Transverse colon (tissue), 4 donors: ENCODE measurements around the gene DNAI7. TPM values are rescaled to one million over a fixed set of nuclear protein-coding genes. Genes with fewer than 3 reads are reported as not detected.

Source experiments
- DNase-seq: peaks from one replicate; pipeline ENCODE4 v3.0.0-alpha.2; 2019
- H3K27ac ChIP-seq, 4 donors: fragments of 200-600 bp; sonication (generic); 2 replicates each; pipeline ENCODE4 v1.5.1; 2016 to 2018; ENCODE audit warnings: inconsistent platforms in 4 of 4
- H3K27me3 ChIP-seq: fragments of 200-600 bp; sonication (generic); 2 replicates; pipeline ENCODE4 v1.5.1; 2017; ENCODE audit warnings: inconsistent platforms
- H3K36me3 ChIP-seq, 4 donors: fragments of 200-600 bp; sonication (generic); 2 replicates each; pipeline ENCODE4 v1.5.1; 2017 to 2019; ENCODE audit warnings: inconsistent platforms in 4 of 4
- H3K4me1 ChIP-seq, 4 donors: fragments of 200-600 bp; sonication (generic); 2 replicates each; pipeline ENCODE4 v1.5.1; 2017 to 2020; ENCODE audit warnings: inconsistent platforms in 4 of 4
- H3K4me3 ChIP-seq, 4 donors: fragments of 200-600 bp; sonication (generic); 1 replicate in 1 of 4; 2 replicates in 3 of 4; pipeline versions ENCODE4 v1.5.1 to v1.6.1; 2017 to 2019; ENCODE audit warnings: inconsistent platforms in 4 of 4
- H3K9me3 ChIP-seq, 2 donors: fragments of 200-600 bp; sonication (generic); 2 replicates each; pipeline ENCODE4 v1.5.1; 2017 to 2019; ENCODE audit warnings: inconsistent platforms in 2 of 2
- EP300 ChIP-seq: sonication (generic); formaldehyde crosslinking; IDR thresholded peaks from one replicate; pipeline ENCODE4 v1.6.1; 2017; ENCODE audit warnings: antibody characterized with exemption, low read depth
- POLR2A ChIP-seq: fragments of 450-650 bp; IDR thresholded peaks from one replicate; pipeline ENCODE4 v1.6.1; 2016; ENCODE audit warnings: antibody characterized with exemption, mild to moderate bottlenecking, moderate library complexity
- POLR2AphosphoS5 ChIP-seq, 3 donors: sonication (generic); formaldehyde crosslinking; IDR thresholded peaks; one replicate each; pipeline ENCODE4 v1.6.1; 2016; ENCODE audit warnings: antibody characterized with exemption in 3 of 3
- WGBS, 2 donors: methylation state at CpG; one replicate each; pipeline ENCODE4 v1.1.5; 2018; ENCODE audit warnings: low coverage in 1 of 2; 5-methylcytosine and 5-hydroxymethylcytosine counted together
- in situ Hi-C, 4 donors: fragments of 200-750 bp; cut with MboI; loops; one replicate each; pipeline versions ENCODE4 v1.15.0 to v1.15.1; 2017; ENCODE audit warnings: low sequenced_read_pairs in 3 of 4, low pct_ligation_motif_present in 1 of 4, low pct_unique_long_range_greater_than_20kb in 1 of 4
- intact Hi-C: fragments of 100-400 bp; cut with DNase I; formaldehyde crosslinking; loops from one replicate; pipeline ENCODE4 v1.15.1; 2023; ENCODE audit warnings: low total_unique reads
- total RNA-seq, 4 donors: library from RNA; depleted of rRNA; stranded (reverse); fragments of >200 nt; gene quantifications; one replicate each; pipeline ENCODE4 v1.1.0, GENCODE V29; 2016
- TF ChIP-seq, protein P1 (sequence below), 5 experiments: fragments of 200-600 bp in 3 of 5; fragments of 450-650 bp in 2 of 5; sonication (generic) in 3 of 5; IDR thresholded peaks; 1 replicate in 2 of 5; 2 replicates in 3 of 5; pipeline ENCODE4 v1.5.1; 2016 to 2017; ENCODE audit warnings: antibody characterized with exemption in 5 of 5, inconsistent platforms in 3 of 5, mild to moderate bottlenecking in 2 of 5, moderate library complexity in 1 of 5

DNAI7 gene
- total RNA-seq, 4 donors from 2014 or later = 0.32 TPM; not detected in 3

DNA sequence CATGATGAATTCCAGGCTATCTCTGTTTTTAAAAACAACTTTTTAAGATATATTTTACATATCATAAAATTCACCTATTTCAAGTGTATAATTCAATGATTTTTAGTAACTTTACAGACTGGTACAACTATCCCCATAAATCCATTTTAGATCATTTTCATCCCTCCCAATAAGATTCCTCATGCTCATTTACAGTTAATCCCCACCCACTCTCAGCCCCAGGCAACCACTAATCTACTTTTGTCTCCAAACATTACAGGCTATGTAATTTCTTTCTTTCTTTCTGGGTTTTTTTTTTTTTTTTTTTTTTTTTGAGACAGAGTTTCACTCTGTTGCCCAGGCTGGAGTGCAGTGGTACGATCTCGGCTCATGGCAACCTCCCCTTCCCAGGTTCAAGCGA is 81.3 kb downstream of the DNAI7 start:
- Histone ChIP-seq H3K4me3 (no peak overlapping the region), H3K27me3 (no peaks in the 10 kb centered on the region), H3K36me3 (no peaks in the 10 kb centered on the region), H3K27ac (no peak overlapping the region), H3K4me1 (no peaks in the 10 kb centered on the region), H3K9me3 (no peaks in the 10 kb centered on the region)
- no peak for DNase-seq
- intact Hi-C loops (no loop called here), in situ Hi-C loops (no loop called here)
- TF ChIP-seq EP300 = no peak
- no peak for TF ChIP-seq POLR2A
- TF ChIP-seq, protein P1, sequence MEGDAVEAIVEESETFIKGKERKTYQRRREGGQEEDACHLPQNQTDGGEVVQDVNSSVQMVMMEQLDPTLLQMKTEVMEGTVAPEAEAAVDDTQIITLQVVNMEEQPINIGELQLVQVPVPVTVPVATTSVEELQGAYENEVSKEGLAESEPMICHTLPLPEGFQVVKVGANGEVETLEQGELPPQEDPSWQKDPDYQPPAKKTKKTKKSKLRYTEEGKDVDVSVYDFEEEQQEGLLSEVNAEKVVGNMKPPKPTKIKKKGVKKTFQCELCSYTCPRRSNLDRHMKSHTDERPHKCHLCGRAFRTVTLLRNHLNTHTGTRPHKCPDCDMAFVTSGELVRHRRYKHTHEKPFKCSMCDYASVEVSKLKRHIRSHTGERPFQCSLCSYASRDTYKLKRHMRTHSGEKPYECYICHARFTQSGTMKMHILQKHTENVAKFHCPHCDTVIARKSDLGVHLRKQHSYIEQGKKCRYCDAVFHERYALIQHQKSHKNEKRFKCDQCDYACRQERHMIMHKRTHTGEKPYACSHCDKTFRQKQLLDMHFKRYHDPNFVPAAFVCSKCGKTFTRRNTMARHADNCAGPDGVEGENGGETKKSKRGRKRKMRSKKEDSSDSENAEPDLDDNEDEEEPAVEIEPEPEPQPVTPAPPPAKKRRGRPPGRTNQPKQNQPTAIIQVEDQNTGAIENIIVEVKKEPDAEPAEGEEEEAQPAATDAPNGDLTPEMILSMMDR (IDR thresholded peaks at IDR 0.05) = no peak
- TF ChIP-seq POLR2AphosphoS5 (IDR thresholded peaks at IDR 0.05) = no peak
- 100% methylated on average over 2 to 3 of the region's 3 CpGs for WGBS, 2 donors

DNA sequence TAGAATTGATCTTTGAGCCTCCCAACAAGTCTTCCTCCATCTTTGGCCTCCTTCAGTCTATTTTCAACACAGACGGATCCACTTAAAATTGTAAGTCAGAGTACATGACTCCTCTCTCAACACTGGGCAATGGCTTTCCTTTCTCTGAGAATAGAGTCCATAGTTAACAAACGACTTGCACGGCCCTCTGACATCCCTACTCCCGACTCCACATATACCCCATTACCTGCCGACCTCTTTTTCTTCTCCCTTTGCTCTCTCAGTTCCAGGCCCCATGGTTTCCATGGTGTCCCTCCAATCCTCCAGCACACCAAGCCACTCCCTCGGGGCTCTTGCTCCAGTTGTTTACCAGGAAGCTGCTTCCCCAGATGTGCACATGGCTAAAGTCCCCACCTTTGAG is 84.7 kb downstream of the DNAI7 start:
- Histone ChIP-seq H3K4me3 (no peak overlapping the region), H3K9me3 (no peaks in the 10 kb centered on the region), H3K27me3 (no peaks in the 10 kb centered on the region), H3K4me1 (no peaks in the 10 kb centered on the region), H3K36me3 (no peaks in the 10 kb centered on the region), H3K27ac (no peak overlapping the region)
- no peak for TF ChIP-seq EP300
- no peak for TF ChIP-seq POLR2A
- no peak for DNase-seq
- WGBS, 2 donors = 86 to 100% methylated on average over 5 to 6 of the region's 6 CpGs
- in situ Hi-C loops = no loop called here
- intact Hi-C loops = no loop called here

DNA sequence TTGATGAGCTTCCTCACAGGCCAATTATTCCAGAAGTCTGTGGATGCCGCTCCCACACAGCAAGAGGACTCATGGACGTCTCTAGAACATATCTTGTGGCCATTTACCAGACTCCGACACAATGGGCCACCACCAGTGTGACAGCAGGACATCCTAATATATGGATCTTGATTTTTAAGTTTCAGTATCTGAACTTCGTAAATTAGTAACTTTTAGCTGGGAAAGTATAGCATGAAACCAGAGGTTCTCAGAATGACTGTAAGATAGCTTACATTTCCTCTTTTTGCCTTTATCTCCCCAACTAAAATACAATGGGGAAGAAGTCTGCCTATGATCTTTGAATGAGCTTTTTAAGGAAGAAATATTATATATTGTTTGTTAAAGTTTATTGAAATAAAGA is 87.0 kb downstream of the DNAI7 start:
- H3K27ac ChIP-seq = no peak overlapping the region
- TF ChIP-seq EP300 (no peak), POLR2AphosphoS5 (IDR thresholded peaks at IDR 0.05) (no peak), POLR2A (no peak)
- TF ChIP-seq, protein P1 (IDR thresholded peaks at IDR 0.05) = no peak
- H3K27me3 ChIP-seq = no peaks in the 10 kb centered on the region
- WGBS, 2 donors = 25 to 74% methylated on average over 2 to 4 of the region's 4 CpGs
- no peak for DNase-seq
- no peaks in the 10 kb centered on the region for H3K36me3 ChIP-seq
- no peaks in the 10 kb centered on the region for H3K4me1 ChIP-seq
- intact Hi-C loops (no loop called here), in situ Hi-C loops (no loop called here)
- H3K4me3 ChIP-seq = no peak overlapping the region
- H3K9me3 ChIP-seq = no peaks in the 10 kb centered on the region

DNA sequence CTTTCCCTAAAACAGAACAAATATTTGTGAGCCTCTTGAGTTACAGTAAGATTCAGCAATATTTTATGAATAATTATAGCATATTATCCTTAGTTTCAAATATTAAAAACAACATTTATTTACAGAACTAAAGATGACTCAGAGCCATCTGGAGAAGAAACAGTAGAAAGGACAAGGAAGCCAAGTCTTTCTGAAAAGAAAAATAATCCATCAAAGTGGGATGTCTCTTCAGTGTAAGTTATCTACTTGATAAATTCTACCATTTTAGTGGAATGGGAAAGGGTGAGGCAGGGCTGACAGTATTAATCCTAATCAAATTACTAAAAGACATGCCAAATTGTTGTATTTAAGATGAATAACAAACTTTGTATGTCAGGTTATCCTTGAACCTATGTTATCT is 88.1 kb downstream of the DNAI7 start:
- Histone ChIP-seq H3K27ac (no peak overlapping the region), H3K27me3 (no peaks in the 10 kb centered on the region), H3K4me3 (no peak overlapping the region), H3K36me3 (no peaks in the 10 kb centered on the region), H3K4me1 (no peaks in the 10 kb centered on the region), H3K9me3 (no peaks in the 10 kb centered on the region)
- TF ChIP-seq POLR2A (no peak), POLR2AphosphoS5 (IDR thresholded peaks at IDR 0.05) (no peak)
- TF ChIP-seq, protein P1 (IDR thresholded peaks at IDR 0.05) = no peak
- in situ Hi-C loops = no loop called here
- DNase-seq = no peak
- intact Hi-C loops = no loop called here

DNA sequence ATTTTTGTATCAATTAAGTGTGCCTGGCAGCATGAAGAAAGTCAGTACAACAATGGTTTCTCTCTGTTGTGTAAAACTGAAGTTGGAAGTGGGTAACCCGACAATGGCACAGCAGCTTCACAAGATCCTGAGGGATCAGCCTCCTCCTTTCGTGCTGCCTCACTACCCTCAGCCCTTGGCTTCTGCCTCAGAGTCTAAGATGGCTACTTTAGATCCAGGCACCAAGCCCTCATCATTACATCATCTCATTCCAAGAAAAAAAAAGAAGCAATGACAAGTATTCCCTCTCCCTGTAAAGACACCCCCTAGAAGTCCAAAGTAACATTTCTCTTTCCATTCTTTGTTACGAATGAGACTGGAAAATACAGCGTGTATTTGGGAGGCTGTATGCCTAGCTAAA is 92.6 kb downstream of the DNAI7 start:
- no peaks in the 10 kb centered on the region for H3K9me3 ChIP-seq
- intact Hi-C loops = no loop called here
- no peak overlapping the region for H3K27ac ChIP-seq
- no peaks in the 10 kb centered on the region for H3K27me3 ChIP-seq
- H3K4me3 ChIP-seq = no peak overlapping the region
- no peaks in the 10 kb centered on the region for H3K4me1 ChIP-seq
- H3K36me3 ChIP-seq = no peaks in the 10 kb centered on the region
- no peak for DNase-seq
- WGBS, 2 donors = 70 to 84% methylated on average over 4 of the region's 4 CpGs
- TF ChIP-seq POLR2A (no peak), EP300 (no peak), POLR2AphosphoS5 (IDR thresholded peaks at IDR 0.05) (no peak)
- TF ChIP-seq, protein P1 (IDR thresholded peaks at IDR 0.05) = no peak
- in situ Hi-C loops = no loop called here
